ENCODE measurements around the gene BRD9.
"Not testable (repeated sequence)": the region's sequence is repeated elsewhere in the genome, so short reads cannot be mapped to it uniquely, and the experiment has no call there.

Gene BRD9

GRCh38 chr5:900781-901180 is 8.2 kb upstream of the BRD9 start:
- no peak for DNase-seq

- no peak for DNase-seq
Measured at GRCh38 chr5:893711-894110, 1.1 kb upstream of the BRD9 start.

GRCh38 chr5:893137-893506 is 521 bp upstream of the BRD9 start:
- no peak for DNase-seq

- peak; percentile 2 for DNase-seq
Measured at GRCh38 chr5:891837-892393, 686 bp downstream of the BRD9 start.

GRCh38 chr5:891117-891836 is 1.3 kb downstream of the BRD9 start:
- DNase-seq = no peak

GRCh38 chr5:889075-889710 is 3.4 kb downstream of the BRD9 start:
- no peak for DNase-seq

GRCh38 chr5:888638-889035 is 4.0 kb downstream of the BRD9 start:
- no peak for DNase-seq

- DNase-seq = no peak
Measured at GRCh38 chr5:887947-888637, 4.5 kb downstream of the BRD9 start.

- DNase-seq = no peak
Measured at GRCh38 chr5:886716-887325, 5.8 kb downstream of the BRD9 start.

- DNase-seq = no peak
Measured at GRCh38 chr5:886036-886435, 6.6 kb downstream of the BRD9 start.

GRCh38 chr5:885529-885928 is 7.1 kb downstream of the BRD9 start:
- DNase-seq = no peak

GRCh38 chr5:885127-885442 is 7.5 kb downstream of the BRD9 start:
- no peak for DNase-seq

- no peak for DNase-seq
Measured at GRCh38 chr5:884345-885126, 8.1 kb downstream of the BRD9 start.

GRCh38 chr5:883475-884181 is 9.0 kb downstream of the BRD9 start:
- DNase-seq = no peak

GRCh38 chr5:882253-883183 is 10.1 kb downstream of the BRD9 start:
- peak; percentile 25 for DNase-seq

- no peak for DNase-seq
Measured at GRCh38 chr5:881551-881935, 11.1 kb downstream of the BRD9 start.

GRCh38 chr5:880816-881550 is 11.6 kb downstream of the BRD9 start:
- DNase-seq = no peak

GRCh38 chr5:878677-879076 is 13.9 kb downstream of the BRD9 start:
- DNase-seq = not testable (repeated sequence)

GRCh38 chr5:878125-878524 is 14.5 kb downstream of the BRD9 start:
- no peak for DNase-seq
